HepG2 (cell line): Measurements from ENCODE around the gene RPS6KL1. TPM values are rescaled to one million over a fixed set of nuclear protein-coding genes. Genes with fewer than 3 reads are reported as not detected.

Experiments
- ADNP ChIP-seq: sonication (generic); formaldehyde crosslinking; IDR thresholded peaks from 2 replicates; pipeline ENCODE4 v1.4.0; 2020; ENCODE audit warnings: missing genetic modification reagents
- ARHGAP35 ChIP-seq: sonication (generic); formaldehyde crosslinking; IDR thresholded peaks from 2 replicates; pipeline ENCODE4 v1.9.0; 2022; ENCODE audit warnings: mild to moderate bottlenecking, inconsistent platforms, moderate library complexity, missing genetic modification reagents, borderline replicate concordance
- CHCHD3 ChIP-seq: sonication (generic); formaldehyde crosslinking; IDR thresholded peaks from 2 replicates; pipeline ENCODE4 v1.8.0; 2022; ENCODE audit warnings: mild to moderate bottlenecking, missing genetic modification reagents, moderate library complexity
- DPF2 ChIP-seq: sonication (generic); formaldehyde crosslinking; IDR thresholded peaks from 2 replicates; pipeline ENCODE4 v1.4.0; 2020; ENCODE audit warnings: mild to moderate bottlenecking, low read depth, missing genetic modification reagents, borderline replicate concordance
- EZH2 ChIP-seq: conservative IDR thresholded peaks from 2 replicates; pipeline ENCODE4 v1.6.1; 2012; ENCODE audit warnings: mild to moderate bottlenecking, low read depth, low read length, moderate library complexity
- FOXO1 ChIP-seq: sonication (generic); formaldehyde crosslinking; IDR thresholded peaks from 2 replicates; pipeline ENCODE4 v1.4.0; 2020; ENCODE audit warnings: missing genetic modification reagents
- GATA4 ChIP-seq: sonication (generic); IDR thresholded peaks from 2 replicates; pipeline ENCODE4 v1.6.1; 2016; ENCODE audit warnings: antibody characterized with exemption, low read depth, borderline replicate concordance
- GFI1 ChIP-seq: sonication (generic); formaldehyde crosslinking; IDR thresholded peaks from 2 replicates; pipeline ENCODE4 v1.5.0; 2020; ENCODE audit warnings: missing genetic modification reagents, mild to moderate bottlenecking, borderline replicate concordance
- HMG20A ChIP-seq: IDR thresholded peaks from 2 replicates; pipeline ENCODE4 v1.6.1; 2016; ENCODE audit warnings: borderline replicate concordance
- HNF4G ChIP-seq, 2 experiments: sonication (generic) in 1 of 2; formaldehyde crosslinking in 1 of 2; IDR thresholded peaks; 2 replicates each; pipeline versions ENCODE4 v1.4.0 to v1.6.1; 2011 to 2020; ENCODE audit warnings: borderline replicate concordance in 2 of 2, low read depth in 2 of 2, mild to moderate bottlenecking in 2 of 2, low read length in 1 of 2, missing genetic modification reagents in 1 of 2, moderate library complexity in 1 of 2
- HNRNPH1 ChIP-seq: fragments of 200-400 bp; formaldehyde crosslinking; optimal IDR thresholded peaks from 2 replicates; pipeline ENCODE3; 2017; ENCODE audit warnings: mild to moderate bottlenecking, low read depth, low read length
- HOXA5 ChIP-seq: sonication (generic); formaldehyde crosslinking; IDR thresholded peaks from 2 replicates; pipeline ENCODE4 v1.4.0; 2020; ENCODE audit warnings: missing genetic modification reagents
- KAT7 ChIP-seq: IDR thresholded peaks from 2 replicates; pipeline ENCODE4 v1.6.1; 2018; ENCODE audit warnings: borderline replicate concordance, missing compliant biosample characterization
- KLF9 ChIP-seq: IDR thresholded peaks from 2 replicates; pipeline ENCODE4 v1.6.1; 2016; ENCODE audit warnings: low read depth
- PAX8 ChIP-seq: sonication (generic); formaldehyde crosslinking; IDR thresholded peaks from 2 replicates; pipeline ENCODE4 v1.8.0; 2022; ENCODE audit warnings: mild to moderate bottlenecking, missing genetic modification reagents, borderline replicate concordance
- POLR2AphosphoS2 ChIP-seq: IDR thresholded peaks from 2 replicates; pipeline ENCODE4 v1.6.1; 2011; ENCODE audit warnings: low read depth, low read length, improper control_type of control experiment
- RBM22 ChIP-seq: fragments of 200-400 bp; formaldehyde crosslinking; optimal IDR thresholded peaks from 2 replicates; pipeline ENCODE3; 2017; ENCODE audit warnings: mild to moderate bottlenecking, low read length, moderate library complexity
- RORA ChIP-seq: sonication (generic); formaldehyde crosslinking; IDR thresholded peaks from 2 replicates; pipeline ENCODE4 v1.5.0; 2020; ENCODE audit warnings: mild to moderate bottlenecking, missing genetic modification reagents, moderate library complexity
- SAP130 ChIP-seq: IDR thresholded peaks from 2 replicates; pipeline ENCODE4 v1.6.1; 2016; ENCODE audit warnings: low read depth
- TARDBP ChIP-seq: sonication (generic); formaldehyde crosslinking; IDR thresholded peaks from 2 replicates; pipeline ENCODE4 v1.8.0; 2022; ENCODE audit warnings: mild to moderate bottlenecking, missing genetic modification reagents
- ZFYVE20 ChIP-seq: sonication (generic); formaldehyde crosslinking; IDR thresholded peaks from 2 replicates; pipeline ENCODE4 v1.8.0; 2023; ENCODE audit warnings: low read depth, mild to moderate bottlenecking, moderate library complexity, missing genetic modification reagents, borderline replicate concordance
- ZNF24 ChIP-seq: fragments of 450-650 bp; IDR thresholded peaks from 2 replicates; pipeline ENCODE4 v1.6.1; 2017; ENCODE audit warnings: antibody characterized with exemption, mild to moderate bottlenecking
- ZNF644 ChIP-seq: IDR thresholded peaks from 2 replicates; pipeline ENCODE4 v1.6.1; 2016; ENCODE audit warnings: low read depth
- ZNF672 ChIP-seq: sonication (generic); formaldehyde crosslinking; IDR thresholded peaks from 2 replicates; pipeline ENCODE4 v1.8.1; 2022; ENCODE audit warnings: missing genetic modification reagents
- ZNF746 ChIP-seq: sonication (generic); formaldehyde crosslinking; IDR thresholded peaks from 2 replicates; pipeline ENCODE4 v1.8.0; 2022; ENCODE audit warnings: mild to moderate bottlenecking, missing genetic modification reagents
- ZNF761 ChIP-seq: sonication (generic); formaldehyde crosslinking; conservative IDR thresholded peaks from 2 replicates; pipeline ENCODE4 v1.4.0; 2020; ENCODE audit warnings: mild to moderate bottlenecking, missing genetic modification reagents
- ZNF841 ChIP-seq: sonication (generic); formaldehyde crosslinking; IDR thresholded peaks from 2 replicates; pipeline ENCODE4 v1.8.1; 2023; ENCODE audit warnings: missing genetic modification reagents, borderline replicate concordance
- polyA plus RNA-seq, 8 experiments: library from polyadenylated mRNA; depleted of rRNA in 3 of 8; stranded (reverse) in 7 of 8; unstranded in 1 of 8; fragments of >200 nt; fragmentation: Illumina TruSeq in 4 of 8; extraction: Trizol in 4 of 8; gene quantifications; 2 replicates each; pipeline versions ENCODE4 v1.2.1 to v1.2.3, GENCODE V29; 2011 to 2016; ENCODE audit warnings: low read depth in 4 of 8, missing spikeins in 1 of 8, mixed read lengths in 1 of 8; ENCODE audit not compliant: insufficient read depth in 1 of 8
- total RNA-seq, 5 experiments: library from RNA; depleted of rRNA; stranded (reverse); fragments of >200 nt; fragmentation: Illumina TruSeq; extraction: Trizol; gene quantifications; 2 replicates each; pipeline ENCODE4 v1.2.3, GENCODE V29; 2016; ENCODE audit warnings: low read depth in 1 of 5
- TF ChIP-seq, protein P1 (sequence below): sonication (generic); formaldehyde crosslinking; IDR thresholded peaks from 2 replicates; pipeline ENCODE4 v1.4.0; 2020; ENCODE audit warnings: missing genetic modification reagents, mild to moderate bottlenecking, borderline replicate concordance
- TF ChIP-seq, protein P2 (sequence below): sonication (generic); formaldehyde crosslinking; IDR thresholded peaks from 2 replicates; pipeline ENCODE4 v1.5.0; 2020; ENCODE audit warnings: missing genetic modification reagents
- TF ChIP-seq, protein P3 (sequence below): sonication (generic); formaldehyde crosslinking; IDR thresholded peaks from 2 replicates; pipeline ENCODE4 v1.5.0; 2020; ENCODE audit warnings: missing genetic modification reagents

RPS6KL1 gene
- total and polyA plus RNA-seq, 2 of the 13 experiments (the other 11 are each of a cell fraction or from before 2014, with no cell fraction given): 6.5 to 11.5 TPM

DNA sequence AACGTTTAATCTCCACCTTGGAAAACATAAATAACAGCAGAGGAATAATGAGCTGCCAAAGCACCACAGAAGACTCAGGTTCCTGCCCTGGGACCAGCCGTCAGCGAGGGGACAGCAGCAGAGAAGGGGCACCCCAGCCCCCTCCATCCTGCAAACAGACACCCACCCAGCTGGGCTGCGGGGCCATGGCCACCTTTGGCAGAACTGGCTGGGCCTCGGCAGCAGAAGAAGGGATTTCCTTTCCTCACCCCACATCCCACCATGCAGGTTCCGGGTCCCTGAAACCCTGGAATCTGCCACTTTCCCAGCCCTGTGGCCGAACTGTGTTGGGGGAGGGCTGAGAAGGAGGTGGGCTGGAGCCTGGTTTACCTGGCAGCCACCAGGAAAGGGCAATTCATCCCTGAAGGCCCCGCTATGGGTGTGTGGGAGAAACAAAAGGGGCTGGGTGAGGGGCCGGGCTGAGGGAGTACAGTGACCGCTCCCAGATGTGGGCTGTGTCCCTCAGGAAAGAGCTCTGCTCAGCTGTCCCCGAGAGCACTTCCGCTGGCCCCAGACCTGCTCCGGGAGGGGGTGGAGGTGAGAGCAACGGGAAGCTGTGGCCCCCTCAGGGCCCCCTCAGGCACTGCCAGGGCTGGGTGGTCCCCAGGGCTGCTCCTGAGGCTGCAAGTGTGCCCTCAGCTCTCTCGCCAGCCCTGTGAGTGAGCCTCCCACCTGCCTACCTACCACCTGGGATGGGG is 28.6 kb upstream of the RPS6KL1 start (continued):
- TF ChIP-seq ZNF644 (CRISPR knock-in tag) (no peak), HOXA5 (CRISPR knock-in tag) (no peak), GATA4 (0 out of 2 replicates have a peak, but pooled peaks have one; percentile 24), HNRNPH1 (no peak), SAP130 (peak; percentile 59), KLF9 (CRISPR knock-in tag) (no peak), RBM22 (no peak), ZFYVE20 (CRISPR knock-in tag) (no peak), ZNF672 (CRISPR knock-in tag) (no peak), HMG20A (CRISPR knock-in tag) (no peak), TARDBP (peak; percentile 18; the same call in 1 of the 2 replicates), ADNP (no peak), DPF2 (CRISPR knock-in tag) (no peak), ARHGAP35 (CRISPR knock-in tag) (no peak), PAX8 (CRISPR knock-in tag) (no peak), POLR2AphosphoS2 (no peak), KAT7 (CRISPR knock-in tag) (peak; percentile 37; the same call in 1 of the 2 replicates), EZH2 (no peak), HNF4G (IDR thresholded peaks at IDR 0.05; ENCODE audit: borderline replicate concordance, low read depth, low read length) (0 out of 2 replicates have a peak, but pooled peaks have one; percentile 7), HNF4G (CRISPR knock-in tag; IDR thresholded peaks at IDR 0.05; ENCODE audit: borderline replicate concordance, low read depth) (no peak), GFI1 (CRISPR knock-in tag) (no peak), ZNF761 (CRISPR knock-in tag) (no peak), FOXO1 (CRISPR knock-in tag) (no peak), CHCHD3 (CRISPR knock-in tag) (0 out of 2 replicates have a peak, but pooled peaks have one; percentile 75), ZNF746 (no peak), ZNF24 (no peak), RORA (no peak), ZNF841 (no peak)
- TF ChIP-seq, protein P1, sequence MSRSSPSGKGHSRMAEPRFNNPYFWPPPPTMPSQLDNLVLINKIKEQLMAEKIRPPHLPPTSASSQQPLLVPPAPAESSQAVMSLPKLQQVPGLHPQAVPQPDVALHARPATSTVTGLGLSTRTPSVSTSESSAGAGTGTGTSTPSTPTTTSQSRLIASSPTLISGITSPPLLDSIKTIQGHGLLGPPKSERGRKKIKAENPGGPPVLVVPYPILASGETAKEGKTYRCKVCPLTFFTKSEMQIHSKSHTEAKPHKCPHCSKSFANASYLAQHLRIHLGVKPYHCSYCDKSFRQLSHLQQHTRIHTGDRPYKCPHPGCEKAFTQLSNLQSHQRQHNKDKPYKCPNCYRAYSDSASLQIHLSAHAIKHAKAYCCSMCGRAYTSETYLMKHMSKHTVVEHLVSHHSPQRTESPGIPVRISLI (CRISPR knock-in tag): no peak
- TF ChIP-seq, protein P2, sequence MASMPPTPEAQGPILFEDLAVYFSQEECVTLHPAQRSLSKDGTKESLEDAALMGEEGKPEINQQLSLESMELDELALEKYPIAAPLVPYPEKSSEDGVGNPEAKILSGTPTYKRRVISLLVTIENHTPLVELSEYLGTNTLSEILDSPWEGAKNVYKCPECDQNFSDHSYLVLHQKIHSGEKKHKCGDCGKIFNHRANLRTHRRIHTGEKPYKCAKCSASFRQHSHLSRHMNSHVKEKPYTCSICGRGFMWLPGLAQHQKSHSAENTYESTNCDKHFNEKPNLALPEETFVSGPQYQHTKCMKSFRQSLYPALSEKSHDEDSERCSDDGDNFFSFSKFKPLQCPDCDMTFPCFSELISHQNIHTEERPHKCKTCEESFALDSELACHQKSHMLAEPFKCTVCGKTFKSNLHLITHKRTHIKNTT (CRISPR knock-in tag): no peak
- TF ChIP-seq, protein P3, sequence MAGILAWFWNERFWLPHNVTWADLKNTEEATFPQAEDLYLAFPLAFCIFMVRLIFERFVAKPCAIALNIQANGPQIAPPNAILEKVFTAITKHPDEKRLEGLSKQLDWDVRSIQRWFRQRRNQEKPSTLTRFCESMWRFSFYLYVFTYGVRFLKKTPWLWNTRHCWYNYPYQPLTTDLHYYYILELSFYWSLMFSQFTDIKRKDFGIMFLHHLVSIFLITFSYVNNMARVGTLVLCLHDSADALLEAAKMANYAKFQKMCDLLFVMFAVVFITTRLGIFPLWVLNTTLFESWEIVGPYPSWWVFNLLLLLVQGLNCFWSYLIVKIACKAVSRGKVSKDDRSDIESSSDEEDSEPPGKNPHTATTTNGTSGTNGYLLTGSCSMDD (CRISPR knock-in tag): no peak
